OCI-LY3 (cell line): ENCODE measurements around the gene AMOTL1.

Experiments used
- H2AFZ ChIP-seq: fragments of 200-600, 300-600 bp; shearing (Covaris generic); 2 replicates; pipeline ENCODE4 v1.6.0; 2014; ENCODE audit warnings: antibody characterized with exemption, low read depth, low read length
- H3K27ac ChIP-seq: fragments of 200-600, 300-600 bp; sonication (generic); 2 replicates; pipeline ENCODE4 v1.5.1; 2014; ENCODE audit warnings: mild to moderate bottlenecking, low read length, moderate library complexity, mixed read lengths
- H3K27me3 ChIP-seq: fragments of 200-600, 300-600 bp; sonication (generic); 2 replicates; pipeline ENCODE4 v1.6.1; 2014; ENCODE audit warnings: low read depth, low read length, mixed read lengths
- H3K36me3 ChIP-seq: fragments of 200-600, 300-600 bp; sonication (generic); replicated peaks from 2 replicates; pipeline ENCODE3; 2014; ENCODE audit warnings: low read depth, low read length, mixed read lengths
- H3K4me1 ChIP-seq: fragments of 300-600, 200-600 bp; sonication (generic); 2 replicates; pipeline ENCODE4 v1.6.1; 2014; ENCODE audit warnings: low read length, mixed read lengths
- H3K4me2 ChIP-seq: fragments of 200-600, 300-600 bp; sonication (generic); 2 replicates; pipeline ENCODE4 v1.6.1; 2014; ENCODE audit warnings: low read length, mixed read lengths
- H3K4me3 ChIP-seq: fragments of 300-600, 200-600 bp; sonication (generic); 2 replicates; pipeline ENCODE4 v1.5.1; 2014; ENCODE audit warnings: antibody characterized with exemption, mild to moderate bottlenecking, low read length, moderate library complexity
- H3K79me2 ChIP-seq: fragments of 300-600, 200-600 bp; shearing (Covaris generic); 2 replicates; pipeline ENCODE4 v1.6.1; 2014; ENCODE audit warnings: mild to moderate bottlenecking, low read length, mixed read lengths
- H3K9ac ChIP-seq: fragments of 300-600, 200-600 bp; shearing (Covaris generic); 2 replicates; pipeline ENCODE4 v1.6.0; 2014; ENCODE audit warnings: mild to moderate bottlenecking, low read length, moderate library complexity
- H3K9me3 ChIP-seq: fragments of 200-600, 300-600 bp; shearing (Covaris generic); 2 replicates; pipeline ENCODE4 v1.6.1; 2014; ENCODE audit warnings: low read length, mixed read lengths; ENCODE audit not compliant: insufficient read depth
- H4K20me1 ChIP-seq: fragments of 200-600, 300-600 bp; sonication (generic); 2 replicates; pipeline ENCODE4 v1.6.1; 2016; ENCODE audit warnings: low read length, mixed read lengths; ENCODE audit not compliant: insufficient read depth
- EZH2phosphoT487 ChIP-seq: fragments of 200-600 bp; shearing (Covaris generic); IDR thresholded peaks from 2 replicates; pipeline ENCODE4 v1.6.1; 2018; ENCODE audit warnings: antibody characterized with exemption, mixed run types, low read depth
- TF ChIP-seq, protein P1 (sequence below): fragments of 200-600, 300-600 bp; sonication (generic); IDR thresholded peaks from 2 replicates; pipeline ENCODE4 v1.5.1; 2014; ENCODE audit warnings: antibody characterized with exemption, low read length, low read depth

Gene AMOTL1

DNA sequence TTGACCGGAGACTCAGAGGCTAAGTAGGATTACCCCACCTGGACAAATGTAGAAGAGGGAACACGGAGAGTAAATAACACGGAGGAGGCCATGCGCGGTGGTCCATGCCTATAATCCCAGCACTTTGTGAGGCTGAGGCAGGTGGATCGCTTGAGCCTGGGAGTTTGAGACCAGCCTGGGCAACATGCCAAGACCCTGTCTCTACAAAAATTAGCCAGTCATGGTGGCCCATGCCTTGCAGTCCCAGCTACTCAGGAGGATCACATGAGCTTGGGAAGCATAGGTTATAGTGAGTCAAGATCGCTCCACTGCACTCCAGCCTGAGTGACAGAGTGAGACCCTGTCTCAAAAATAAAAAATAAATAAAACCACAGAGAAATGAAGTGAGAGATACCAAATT, 53.9 kb downstream of the AMOTL1 start:
- peaks cover 15% of the 10 kb centered on the region for H3K36me3 ChIP-seq
- no peaks in the 10 kb centered on the region for H4K20me1 ChIP-seq
- H3K9ac ChIP-seq: no peak overlapping the region
- H3K4me3 ChIP-seq: no peak overlapping the region
- H3K9me3 ChIP-seq: no peaks in the 10 kb centered on the region
- H3K79me2 ChIP-seq: no peaks in the 10 kb centered on the region
- no peak overlapping the region for H3K27ac ChIP-seq
- no peak overlapping the region for H3K4me2 ChIP-seq
- no peak overlapping the region for H2AFZ ChIP-seq
- no peaks in the 10 kb centered on the region for H3K4me1 ChIP-seq
- no peaks in the 10 kb centered on the region for H3K27me3 ChIP-seq
- TF ChIP-seq, protein P1, sequence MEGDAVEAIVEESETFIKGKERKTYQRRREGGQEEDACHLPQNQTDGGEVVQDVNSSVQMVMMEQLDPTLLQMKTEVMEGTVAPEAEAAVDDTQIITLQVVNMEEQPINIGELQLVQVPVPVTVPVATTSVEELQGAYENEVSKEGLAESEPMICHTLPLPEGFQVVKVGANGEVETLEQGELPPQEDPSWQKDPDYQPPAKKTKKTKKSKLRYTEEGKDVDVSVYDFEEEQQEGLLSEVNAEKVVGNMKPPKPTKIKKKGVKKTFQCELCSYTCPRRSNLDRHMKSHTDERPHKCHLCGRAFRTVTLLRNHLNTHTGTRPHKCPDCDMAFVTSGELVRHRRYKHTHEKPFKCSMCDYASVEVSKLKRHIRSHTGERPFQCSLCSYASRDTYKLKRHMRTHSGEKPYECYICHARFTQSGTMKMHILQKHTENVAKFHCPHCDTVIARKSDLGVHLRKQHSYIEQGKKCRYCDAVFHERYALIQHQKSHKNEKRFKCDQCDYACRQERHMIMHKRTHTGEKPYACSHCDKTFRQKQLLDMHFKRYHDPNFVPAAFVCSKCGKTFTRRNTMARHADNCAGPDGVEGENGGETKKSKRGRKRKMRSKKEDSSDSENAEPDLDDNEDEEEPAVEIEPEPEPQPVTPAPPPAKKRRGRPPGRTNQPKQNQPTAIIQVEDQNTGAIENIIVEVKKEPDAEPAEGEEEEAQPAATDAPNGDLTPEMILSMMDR: no peak

DNA sequence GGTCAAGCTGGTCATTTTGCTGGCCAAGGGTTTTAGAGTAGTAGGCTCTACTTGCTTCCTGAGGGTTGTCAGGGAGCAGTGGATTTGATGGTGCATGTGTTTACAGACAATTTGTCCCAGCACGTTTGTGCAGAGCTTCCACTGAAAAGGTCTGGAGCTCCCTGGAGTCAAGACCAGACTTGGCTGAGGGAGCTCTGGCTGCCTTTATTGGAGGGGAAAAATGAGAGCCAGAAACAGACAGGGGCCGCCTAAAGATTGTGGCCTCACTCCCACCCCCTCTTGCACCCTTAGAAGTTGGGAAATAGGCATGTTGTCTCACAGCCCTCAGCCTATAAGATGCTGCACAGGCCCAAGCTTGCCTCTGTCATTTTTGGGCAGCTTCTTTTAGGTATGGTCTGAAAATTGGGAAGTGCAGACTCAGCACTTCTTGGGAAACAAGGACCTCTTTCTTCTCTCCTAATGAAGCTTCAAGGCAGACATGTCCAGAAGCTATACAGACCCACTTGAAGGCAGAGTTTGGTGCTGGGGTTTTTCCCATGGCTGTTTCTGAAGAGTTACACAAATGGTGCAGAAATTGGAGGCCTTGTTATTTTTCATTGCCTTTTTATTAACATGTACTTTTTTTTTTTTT, 55.1 kb downstream of the AMOTL1 start:
- TF ChIP-seq, protein P1: no peak
- TF ChIP-seq EZH2phosphoT487: no peak
- Histone ChIP-seq H4K20me1 (no peaks in the 10 kb centered on the region), H3K27me3 (no peaks in the 10 kb centered on the region), H3K4me3 (no peak overlapping the region), H2AFZ (no peak overlapping the region), H3K4me2 (no peak overlapping the region), H3K4me1 (no peaks in the 10 kb centered on the region), H3K9me3 (no peaks in the 10 kb centered on the region), H3K27ac (no peak overlapping the region), H3K36me3 (peaks cover 11% of the 10 kb centered on the region), H3K9ac (no peak overlapping the region), H3K79me2 (no peaks in the 10 kb centered on the region)

DNA sequence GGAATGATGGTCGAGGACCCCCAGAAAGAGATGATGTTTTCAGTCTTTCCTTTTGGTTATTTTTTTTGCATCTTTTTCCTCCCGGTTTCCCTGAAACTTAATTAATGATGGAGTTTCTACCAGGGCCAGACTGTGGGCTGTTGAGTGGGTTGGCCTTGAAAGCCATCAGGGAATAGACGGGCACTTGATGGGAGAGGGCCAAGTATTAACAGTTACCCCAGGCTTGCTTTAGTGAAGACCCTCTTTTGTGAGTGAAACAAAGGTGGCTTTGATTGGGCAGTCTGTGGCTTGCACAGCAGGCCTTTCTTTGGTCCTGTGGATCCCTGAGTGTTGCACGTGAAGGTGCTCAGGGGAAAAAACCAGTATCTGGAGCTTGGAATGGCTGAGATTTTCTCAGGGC, 56.9 kb downstream of the AMOTL1 start:
- H3K4me1 ChIP-seq: no peaks in the 10 kb centered on the region
- H3K4me2 ChIP-seq: no peak overlapping the region
- no peak overlapping the region for H3K9ac ChIP-seq
- H3K27ac ChIP-seq: no peak overlapping the region
- no peaks in the 10 kb centered on the region for H3K27me3 ChIP-seq
- peaks cover 10% of the 10 kb centered on the region for H3K36me3 ChIP-seq
- no peaks in the 10 kb centered on the region for H4K20me1 ChIP-seq
- TF ChIP-seq, protein P1: no peak
- TF ChIP-seq EZH2phosphoT487: no peak
- H2AFZ ChIP-seq: no peak overlapping the region
- H3K4me3 ChIP-seq: no peak overlapping the region
- no peaks in the 10 kb centered on the region for H3K79me2 ChIP-seq
- no peaks in the 10 kb centered on the region for H3K9me3 ChIP-seq

DNA sequence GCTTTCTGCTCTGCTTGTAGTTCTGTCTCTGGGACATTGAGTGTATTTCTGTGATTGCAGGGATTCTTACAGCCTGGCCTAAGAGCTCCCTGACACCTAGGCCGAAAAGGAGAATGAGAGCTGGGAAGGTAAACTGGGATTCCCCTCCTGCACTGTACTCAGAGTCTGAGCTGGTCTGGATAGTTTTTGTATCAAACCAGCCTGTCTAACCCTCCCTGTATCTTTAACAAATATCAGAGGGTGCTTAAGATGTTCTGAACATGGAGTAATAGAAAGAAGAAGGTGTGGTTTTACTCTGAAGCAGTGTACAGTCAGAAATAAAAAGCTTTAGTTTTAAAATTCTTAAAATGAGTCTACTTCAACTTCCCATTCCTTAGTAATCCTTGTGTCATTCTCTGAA, 57.3 kb downstream of the AMOTL1 start:
- Histone ChIP-seq H3K4me2 (no peak overlapping the region), H3K27ac (no peak overlapping the region), H3K4me1 (no peaks in the 10 kb centered on the region), H3K27me3 (no peaks in the 10 kb centered on the region), H4K20me1 (no peaks in the 10 kb centered on the region), H3K9ac (no peak overlapping the region), H3K36me3 (peaks cover 14% of the 10 kb centered on the region), H3K4me3 (no peak overlapping the region), H2AFZ (no peak overlapping the region), H3K9me3 (no peaks in the 10 kb centered on the region), H3K79me2 (no peaks in the 10 kb centered on the region)
- TF ChIP-seq, protein P1: no peak
- TF ChIP-seq EZH2phosphoT487: no peak
